A673 (cell line): ENCODE measurements around the gene RPS6KA2. TPM values are rescaled to one million over a fixed set of nuclear protein-coding genes. Genes with fewer than 3 reads are reported as not detected.

ENCODE experiments used
- BruUV-seq: library from RNA; stranded (reverse); fragments of 400-500 nt; replicated peaks from 2 replicates; lab custom pipeline; 2021; lab: Mats Ljungman, UMichigan
- CTCF ChIA-PET: fragments of 300-600 bp; sonication (Branson Sonifier 250); formaldehyde crosslinking; loops from one replicate; lab custom pipeline; 2022; ENCODE audit warnings: antibody characterized with exemption; lab: Charles Lee
- POLR2A ChIA-PET: fragments of 300-600 bp; sonication (Branson Sonifier 250); formaldehyde crosslinking; loops from one replicate; lab custom pipeline; 2022; ENCODE audit warnings: antibody characterized with exemption; ENCODE audit not compliant: low non-redundant PET; lab: Charles Lee
- DNase-seq: peaks from one replicate; pipeline ENCODE4 v3.0.0-alpha.2; 2015; ENCODE audit warnings: low spot score
- H3K27ac ChIP-seq: fragments of 200-600 bp; sonication (generic); 2 replicates; pipeline ENCODE4 v1.5.1; 2016; ENCODE audit warnings: mixed run types, low read depth, mild to moderate bottlenecking, mixed read lengths, antibody characterized with exemption, low read length; ENCODE audit not compliant: poor library complexity, severe bottlenecking
- H3K27me3 ChIP-seq: fragments of 200-600 bp; sonication (generic); replicated peaks from 2 replicates; pipeline ENCODE4 v1.6.1; 2017; ENCODE audit warnings: mixed run types, low read depth, mild to moderate bottlenecking, mixed read lengths, antibody characterized with exemption, low read length; ENCODE audit not compliant: insufficient read depth, poor library complexity
- H3K36me3 ChIP-seq: fragments of 200-600 bp; sonication (generic); 2 replicates; pipeline ENCODE4 v1.6.1; 2016; ENCODE audit warnings: mixed run types, mild to moderate bottlenecking, mixed read lengths, antibody characterized with exemption, low read length; ENCODE audit not compliant: insufficient read depth, poor library complexity, severe bottlenecking
- H3K4me1 ChIP-seq: fragments of 200-600 bp; sonication (generic); 2 replicates; pipeline ENCODE4 v1.6.1; 2017; ENCODE audit warnings: mixed run types, mild to moderate bottlenecking, mixed read lengths, antibody characterized with exemption, low read length; ENCODE audit not compliant: insufficient read depth, poor library complexity, severe bottlenecking
- H3K4me3 ChIP-seq: fragments of 200-600 bp; sonication (generic); 2 replicates; pipeline ENCODE4 v1.5.1; 2016; ENCODE audit warnings: low read depth, mixed run types, mild to moderate bottlenecking, mixed read lengths, low read length; ENCODE audit not compliant: poor library complexity, severe bottlenecking
- H3K9me3 ChIP-seq: fragments of 200-600 bp; sonication (generic); 2 replicates; pipeline ENCODE4 v1.6.1; 2016; ENCODE audit warnings: mixed run types, low read depth, mild to moderate bottlenecking, mixed read lengths, antibody characterized with exemption, low read length; ENCODE audit not compliant: poor library complexity, severe bottlenecking
- CTCF ChIP-seq: fragments of 300-800, 200-600 bp; sonication (generic); conservative IDR thresholded peaks from 2 replicates; pipeline ENCODE4 v1.5.1; 2017; ENCODE audit warnings: low read depth, mild to moderate bottlenecking, antibody characterized with exemption, low read length, moderate library complexity, mixed read lengths
- EZH2 ChIP-seq: fragments of 200-600 bp; sonication (generic); IDR thresholded peaks from 2 replicates; pipeline ENCODE4 v1.6.1; 2017; ENCODE audit warnings: borderline replicate concordance, low read depth, mild to moderate bottlenecking, mixed read lengths, antibody characterized with exemption, low read length; ENCODE audit not compliant: poor library complexity, severe bottlenecking
- intact Hi-C: fragments of 100-400 bp; cut with micrococcal nuclease; formaldehyde crosslinking; loops from one replicate; pipeline ENCODE4 v1.10.0; 2022; ENCODE audit not compliant: unreplicated experiment
- total RNA-seq: library from RNA; stranded (reverse); gene quantifications from 2 replicates; pipeline ENCODE4 v1.2.3, GENCODE V29; 2021

The RPS6KA2 gene
- total RNA-seq, 1 experiment from 2014 or later: 30.1 TPM

- H3K4me1 ChIP-seq: peaks cover 8% of the 10 kb centered on the region
- H3K27me3 ChIP-seq: no peaks in the 10 kb centered on the region
- H3K27ac ChIP-seq: no peak overlapping the region
- H3K4me3 ChIP-seq: no peak overlapping the region
- H3K36me3 ChIP-seq: no peaks in the 10 kb centered on the region
- H3K9me3 ChIP-seq: no peaks in the 10 kb centered on the region
- ChIA-PET POLR2A (no interaction called here), CTCF (no interaction called here)
- BruUV-seq: no TSS peak
- DNase-seq: no peak
- TF ChIP-seq CTCF (no peak), EZH2 (no peak)
- intact Hi-C loops: no loop called here
These were observed 35.6 kb upstream of the RPS6KA2 start for GRCh38 chr6:166662690-166663089.

GRCh38 chr6:166661327-166662085, 34.5 kb upstream of the RPS6KA2 start:
- Histone ChIP-seq H3K27me3 (no peaks in the 10 kb centered on the region), H3K4me3 (no peak overlapping the region), H3K27ac (no peak overlapping the region), H3K9me3 (no peaks in the 10 kb centered on the region), H3K4me1 (peaks cover 8% of the 10 kb centered on the region), H3K36me3 (no peaks in the 10 kb centered on the region)
- ChIA-PET CTCF (no interaction called here), POLR2A (no interaction called here)
- no peak for TF ChIP-seq CTCF
- TF ChIP-seq EZH2: no peak
- BruUV-seq: no TSS peak
- DNase-seq: no peak
- intact Hi-C loops: no loop called here

- BruUV-seq: no TSS peak
- intact Hi-C loops: no loop called here
- POLR2A ChIA-PET: no interaction called here
These were observed 33.2 kb upstream of the RPS6KA2 start for GRCh38 chr6:166660157-166660688.

More at GRCh38 chr6:166660157-166660688, 33.2 kb upstream of the RPS6KA2 start:
- no peak overlapping the region for H3K27ac ChIP-seq
- no peaks in the 10 kb centered on the region for H3K9me3 ChIP-seq
- H3K27me3 ChIP-seq: no peaks in the 10 kb centered on the region
- no peak for DNase-seq
- no peaks in the 10 kb centered on the region for H3K36me3 ChIP-seq
- CTCF ChIA-PET: no interaction called here
- H3K4me3 ChIP-seq: no peak overlapping the region
- peaks cover 8% of the 10 kb centered on the region for H3K4me1 ChIP-seq
- TF ChIP-seq EZH2: no peak
- no peak for TF ChIP-seq CTCF
